Prostate gland (tissue), 2 donors: ENCODE measurements around the gene ARHGAP6.

Experiments used
- CTCF ChIP-seq, 4 experiments: fragments of 200-600 bp in 2 of 4; fragments of 450-650 bp in 2 of 4; sonication (generic) in 2 of 4; IDR thresholded peaks; 1 replicate in 3 of 4; 2 replicates in 1 of 4; pipeline ENCODE4 v1.5.1; 2016 to 2019; ENCODE audit warnings: antibody characterized with exemption in 4 of 4, mild to moderate bottlenecking in 2 of 4, moderate library complexity in 2 of 4
- POLR2A ChIP-seq: fragments of 450-650 bp; IDR thresholded peaks from one replicate; pipeline ENCODE4 v1.6.1; 2016; ENCODE audit warnings: antibody characterized with exemption, mild to moderate bottlenecking

- TF ChIP-seq POLR2A (no peak), CTCF (IDR thresholded peaks at IDR 0.05) (no peak)
These were observed 408.4 kb downstream of the ARHGAP6 start for GRCh38 chrX:11257290-11257689.
